HUDEP-2 (cell line): ENCODE results near the gene HPSE2.
"Not testable (repeated sequence)": the region's sequence is repeated elsewhere in the genome, so short reads cannot be mapped to it uniquely, and the experiment has no call there.

Source experiments
- DNase-seq, 76 experiments: peaks; one replicate each; lab custom pipeline; 2025; ENCODE audit not compliant: unreplicated experiment in 76 of 76; lab: John Stamatoyannopoulos, UW

HPSE2 gene

DNA sequence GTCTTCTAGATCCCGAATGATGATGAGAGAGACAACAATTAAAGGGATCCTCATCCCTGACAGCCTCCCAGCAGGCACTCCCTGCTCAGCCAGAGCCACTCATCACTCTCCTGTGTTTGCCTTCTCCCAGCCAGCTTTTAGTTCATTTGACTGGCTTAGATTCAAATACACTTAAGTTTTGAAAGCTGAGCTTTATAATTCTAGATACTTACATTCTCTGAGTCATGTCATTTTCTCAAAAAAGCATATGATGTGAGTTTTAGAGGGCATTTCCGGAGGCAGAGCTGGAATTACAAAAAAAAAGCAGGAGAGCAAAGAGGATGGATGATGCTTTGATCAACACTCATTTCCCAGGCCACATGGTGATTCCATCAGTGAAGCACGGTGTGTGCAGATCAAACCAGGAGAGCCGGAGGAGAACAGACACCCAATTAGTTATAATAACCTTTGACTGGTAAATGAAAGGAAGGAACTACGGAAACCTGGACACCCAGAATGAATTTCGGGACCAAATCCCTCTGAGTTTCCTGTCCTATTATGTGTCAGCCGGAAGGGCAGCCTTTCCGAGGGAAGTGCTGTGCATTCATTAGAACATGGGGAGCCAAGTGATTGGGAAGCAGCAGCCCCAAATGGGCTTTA, 707.4 kb downstream of the HPSE2 start:
- DNase-seq = no peak

DNA sequence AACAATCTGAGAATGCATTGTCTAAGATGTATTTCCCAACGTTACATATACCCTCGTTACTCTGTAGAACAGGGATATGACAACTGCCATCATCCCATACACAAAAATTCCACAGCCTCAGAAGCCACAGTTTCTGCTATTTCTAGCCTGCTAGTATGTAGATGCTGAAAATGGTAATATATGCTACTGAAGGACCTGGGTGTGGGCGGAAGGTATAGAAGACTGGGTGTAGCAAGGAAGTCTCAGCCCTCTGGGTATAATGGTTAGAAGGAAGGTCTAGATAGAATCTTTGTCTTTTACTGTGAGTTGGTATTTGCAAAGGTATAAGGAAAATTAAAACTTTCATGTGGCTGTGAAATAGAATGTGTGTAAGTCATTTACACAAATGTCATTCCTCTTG, 709.7 kb downstream of the HPSE2 start:
- DNase-seq = no peak

DNA sequence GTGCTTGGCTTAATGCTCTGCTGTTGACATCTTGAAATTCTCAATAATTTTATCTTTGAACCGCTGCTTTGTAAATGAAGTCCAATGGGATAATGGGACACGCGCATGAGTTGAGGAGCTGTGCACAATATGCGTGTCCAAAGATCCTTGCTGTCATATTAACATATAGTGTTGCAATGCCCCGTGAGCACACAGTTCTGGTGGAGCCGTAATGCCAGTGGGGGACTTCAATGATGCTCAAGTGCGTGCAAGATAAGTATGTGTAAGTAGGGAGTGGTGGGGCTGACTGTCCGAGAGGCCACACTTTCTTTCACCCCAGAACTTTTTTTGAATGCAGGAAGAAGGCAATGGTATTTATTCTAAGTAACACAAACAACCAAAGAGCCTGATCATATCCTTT, 711.5 kb downstream of the HPSE2 start:
- DNase-seq = no peak

DNA sequence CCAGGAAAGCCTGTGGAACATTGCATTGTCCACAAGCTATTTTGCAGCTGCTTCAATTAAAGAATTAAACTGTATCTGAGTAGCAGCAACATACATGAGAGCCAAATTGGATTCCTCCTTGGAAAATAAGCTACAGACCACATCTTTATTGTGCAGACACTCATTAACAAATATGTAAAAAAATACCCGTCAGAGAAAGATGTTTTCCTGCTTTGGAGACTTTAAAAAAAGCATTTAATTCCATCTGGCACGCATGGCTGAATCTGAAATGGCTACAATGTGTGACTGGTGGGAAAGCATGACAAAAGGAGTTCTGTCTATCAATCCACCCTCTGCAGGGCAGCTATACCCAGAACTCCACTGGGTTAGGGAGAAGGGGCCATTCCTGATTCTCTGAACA, 715.8 kb downstream of the HPSE2 start:
- no peak for DNase-seq

DNA sequence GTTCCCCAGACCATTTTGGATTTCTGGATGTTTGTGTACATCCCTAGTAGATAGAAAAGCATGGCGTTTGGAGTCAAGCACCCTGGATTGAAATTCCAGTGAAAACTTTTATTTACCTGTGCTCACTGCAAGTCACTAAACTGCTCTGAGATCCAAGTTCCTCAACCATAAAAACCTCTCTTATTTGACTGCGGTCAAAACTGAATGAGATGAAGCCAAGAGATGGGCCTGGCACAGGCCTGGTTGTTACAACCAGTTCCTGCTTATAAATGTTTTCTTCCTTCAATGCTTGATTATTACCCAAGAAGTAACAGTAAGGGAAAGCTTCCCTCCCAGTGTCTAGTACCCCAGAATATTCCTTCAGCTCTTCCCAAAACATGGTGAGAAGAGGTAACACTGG, 718.0 kb downstream of the HPSE2 start:
- DNase-seq = no peak

DNA sequence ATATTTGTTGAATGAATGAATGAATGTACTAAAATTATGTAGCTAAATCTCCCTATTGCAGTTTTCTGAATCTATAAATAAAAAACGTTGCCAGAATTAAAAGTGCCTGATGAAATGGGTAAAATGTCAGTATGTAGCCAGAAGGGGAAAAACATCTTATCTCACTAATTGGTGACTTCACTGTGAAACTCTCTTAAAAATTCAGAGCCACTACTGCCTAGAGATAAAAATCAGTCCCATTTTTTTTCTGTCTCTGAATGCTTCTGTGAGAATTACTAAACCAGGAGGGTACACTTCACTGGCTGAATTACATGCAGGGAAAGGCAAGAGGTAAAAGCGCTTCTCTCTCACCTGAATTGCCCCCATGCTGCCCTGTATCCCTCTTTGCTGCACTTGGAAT, 719.3 kb downstream of the HPSE2 start:
- DNase-seq = no peak

DNA sequence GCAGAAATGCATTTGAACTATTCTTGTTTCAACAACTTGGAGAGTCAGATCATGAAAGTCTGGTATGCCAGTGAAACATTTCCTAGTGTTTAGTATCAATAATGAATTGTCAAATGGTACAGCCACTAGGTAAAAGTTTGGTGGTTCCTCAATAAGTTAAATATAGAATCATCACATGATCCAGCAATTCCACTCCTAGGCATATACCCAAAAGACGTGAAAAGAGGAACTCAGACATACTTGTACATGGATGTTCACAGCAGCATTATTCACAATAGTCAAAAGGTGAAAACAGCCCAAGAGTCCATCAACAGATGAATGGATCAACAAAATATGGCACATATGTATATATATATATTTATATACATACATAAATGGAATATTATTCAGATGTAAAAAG, 721.9 kb downstream of the HPSE2 start:
- no peak for DNase-seq

DNA sequence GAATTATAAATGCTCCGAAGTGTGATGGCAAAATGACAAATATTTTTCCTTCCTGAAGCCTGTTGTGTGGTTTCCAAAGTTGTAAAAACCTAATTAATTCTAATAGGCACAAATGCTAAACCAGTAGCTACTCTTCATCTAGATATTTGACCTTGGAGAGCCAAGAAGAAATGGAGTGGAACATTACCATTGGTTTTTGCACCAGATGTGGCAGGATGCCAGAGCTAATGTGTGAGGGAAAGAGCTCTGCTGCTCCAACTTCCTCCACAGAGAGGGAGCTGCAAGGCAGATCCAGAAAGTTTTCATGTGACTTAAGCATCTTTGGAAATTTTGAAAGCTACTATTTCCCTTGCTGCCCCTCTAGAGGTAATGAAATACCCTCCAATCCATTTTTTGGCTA, 723.8 kb downstream of the HPSE2 start:
- peak in 1 of 76 experiments; percentile 1 for DNase-seq

DNA sequence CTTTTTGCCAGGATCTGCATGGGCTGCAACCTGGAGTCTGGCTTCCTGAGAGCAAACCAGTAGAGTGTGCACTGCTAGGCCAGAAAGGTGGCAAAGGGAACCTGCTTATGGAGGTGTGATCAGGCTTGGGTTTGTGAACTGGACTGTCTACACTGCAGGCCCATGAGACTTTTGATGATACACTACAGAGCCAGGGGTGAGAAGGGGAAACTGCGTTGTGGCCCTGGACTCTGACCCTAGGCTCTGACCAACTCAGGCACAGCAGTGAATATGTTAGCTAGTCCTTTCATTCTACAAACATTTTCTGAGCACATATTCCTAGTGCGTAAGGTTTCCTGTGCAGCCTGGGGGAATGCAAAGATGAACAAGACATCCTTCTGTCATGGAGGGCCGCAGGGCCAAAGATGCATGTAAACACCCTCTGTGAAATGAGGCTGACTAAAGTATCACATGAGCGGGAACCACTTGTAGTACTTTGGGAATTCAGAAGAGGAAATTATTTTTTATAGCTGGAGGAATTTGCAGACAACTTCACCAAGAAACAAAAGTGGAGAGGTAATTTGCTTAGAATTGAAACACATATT, 725.1 kb downstream of the HPSE2 start:
- DNase-seq = no peak

DNA sequence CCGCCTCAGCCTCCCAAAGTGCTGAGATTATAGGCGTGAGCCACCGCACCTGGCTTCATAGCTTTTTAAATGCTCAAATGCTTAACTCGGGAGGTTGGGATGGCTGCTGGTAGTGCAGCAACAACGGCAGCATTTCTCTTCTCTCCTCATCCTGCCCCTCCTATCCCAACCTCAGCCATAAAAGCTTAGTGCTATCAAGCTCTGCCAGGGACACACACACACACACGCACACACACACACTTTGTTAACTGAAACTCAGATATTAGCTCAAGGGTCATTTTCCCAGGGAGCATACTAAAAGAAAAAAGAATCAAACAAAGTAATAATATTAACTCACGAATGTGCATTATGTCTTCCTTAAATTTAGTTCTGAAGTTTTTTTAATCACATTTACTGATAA, 725.9 kb downstream of the HPSE2 start:
- no peak for DNase-seq

DNA sequence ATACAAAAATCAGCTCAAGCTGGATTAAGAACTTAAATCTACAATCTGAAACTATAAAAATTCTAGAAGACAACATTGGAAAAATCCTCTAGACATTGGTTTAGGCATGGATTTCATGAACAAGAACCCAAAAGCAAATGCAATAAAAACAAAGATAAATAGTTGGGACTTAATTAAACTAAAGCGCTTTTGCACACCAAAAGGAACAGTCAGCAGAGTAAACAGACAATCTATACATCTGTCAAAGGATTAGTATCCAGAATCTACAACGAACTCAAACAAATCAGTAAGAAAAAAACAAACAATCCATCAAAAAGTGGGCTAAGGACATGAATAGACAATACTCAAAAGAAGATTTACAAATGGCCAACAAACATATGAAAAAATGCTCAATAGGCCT, 733.1 kb downstream of the HPSE2 start:
- not testable (repeated sequence) for DNase-seq

DNA sequence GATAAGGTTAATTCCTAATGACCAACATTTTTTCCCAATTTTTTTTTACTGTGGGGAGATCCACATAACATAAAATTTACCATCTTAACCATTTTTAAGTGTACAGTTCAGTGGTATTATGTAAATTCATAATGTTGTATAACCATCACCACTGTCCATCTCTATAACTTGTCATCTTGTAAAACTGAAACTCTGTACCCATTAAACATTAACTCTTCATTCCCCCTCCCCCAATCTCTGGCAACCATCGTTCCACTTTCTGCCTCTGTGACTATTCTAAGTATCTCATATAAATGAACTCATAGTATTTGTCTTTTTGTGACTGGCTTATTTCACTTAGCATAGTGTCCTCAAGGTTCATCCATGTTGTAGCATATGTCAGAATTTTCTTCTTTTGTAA, 742.9 kb downstream of the HPSE2 start:
- no peak for DNase-seq

DNA sequence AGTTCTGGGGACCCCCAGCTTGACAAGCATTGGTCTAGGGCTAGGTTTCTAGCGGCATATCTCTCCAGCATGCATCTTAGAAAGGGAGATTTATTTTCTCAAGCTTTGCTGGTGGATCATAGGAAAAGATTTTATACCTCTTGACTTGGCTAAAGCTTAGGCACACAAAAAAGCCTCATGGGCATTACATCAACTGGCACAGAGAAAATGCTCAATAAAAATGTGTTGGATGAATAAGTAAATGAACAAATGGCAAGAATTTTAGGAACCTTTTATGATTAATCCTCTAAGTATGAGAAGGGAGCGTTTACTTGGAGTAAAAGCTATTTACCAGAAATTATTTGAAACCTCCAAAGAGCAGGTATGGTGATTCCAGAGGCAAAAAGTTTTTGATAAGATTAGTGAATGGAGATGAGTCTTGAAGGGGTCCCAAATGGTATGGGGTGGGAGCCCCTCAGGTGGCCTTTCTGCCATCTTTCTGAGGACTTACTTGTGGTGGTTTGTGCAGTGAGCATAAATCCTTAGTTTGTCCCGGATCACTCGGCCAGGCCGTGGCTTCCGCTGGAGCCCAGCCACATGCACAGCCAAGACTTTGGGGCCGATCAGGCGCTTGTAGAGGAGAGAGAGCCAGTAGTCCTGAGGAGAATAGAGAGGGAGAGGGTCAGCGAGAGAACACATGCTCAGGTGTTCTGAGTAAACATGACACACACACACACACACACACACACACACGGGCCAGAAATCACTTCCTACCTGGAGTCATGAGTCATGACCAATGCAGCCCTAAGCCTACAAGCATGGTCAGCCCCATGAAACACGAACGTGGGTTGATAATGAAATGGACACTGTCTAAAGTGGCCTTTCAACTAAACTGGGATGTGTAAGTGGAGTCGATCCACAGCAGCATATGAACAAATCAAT, 745.8 kb downstream of the HPSE2 start:
- DNase-seq = no peak

DNA sequence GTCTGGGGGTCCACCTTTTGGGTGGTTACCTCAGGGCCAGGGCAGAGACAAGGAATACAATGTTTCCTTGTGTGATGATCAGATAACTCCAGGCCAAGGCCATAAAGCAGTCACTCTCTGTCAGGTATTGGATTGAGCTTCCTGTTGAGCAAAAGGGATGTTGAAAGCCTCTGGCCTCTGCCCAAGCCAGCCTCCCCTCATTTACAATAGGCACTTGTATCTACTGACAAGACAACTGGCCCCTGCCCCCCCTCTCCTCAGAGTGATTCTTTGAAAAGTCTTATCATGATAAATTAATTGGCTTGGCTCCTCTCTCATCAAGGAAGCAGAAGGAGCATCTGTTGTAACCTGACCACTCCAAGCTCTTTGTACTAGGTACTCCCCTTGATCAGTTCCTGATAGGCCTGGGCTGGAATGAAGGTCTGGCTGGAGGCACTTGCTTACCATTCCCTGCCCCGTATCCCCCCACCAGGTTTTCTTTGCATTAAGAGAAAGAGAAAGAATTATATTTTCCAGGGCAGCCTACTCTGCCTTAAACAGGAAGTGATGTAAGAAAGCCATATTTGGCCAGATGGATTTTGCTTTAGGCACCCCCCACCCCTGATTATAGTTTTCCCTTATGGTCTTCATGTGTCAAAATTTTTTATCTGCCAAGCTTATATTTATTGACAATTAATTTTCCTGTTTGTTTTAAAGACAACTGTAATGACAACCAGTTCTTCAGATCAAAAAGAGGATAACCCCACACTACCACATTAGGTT, 746.8 kb downstream of the HPSE2 start:
- DNase-seq = no peak

DNA sequence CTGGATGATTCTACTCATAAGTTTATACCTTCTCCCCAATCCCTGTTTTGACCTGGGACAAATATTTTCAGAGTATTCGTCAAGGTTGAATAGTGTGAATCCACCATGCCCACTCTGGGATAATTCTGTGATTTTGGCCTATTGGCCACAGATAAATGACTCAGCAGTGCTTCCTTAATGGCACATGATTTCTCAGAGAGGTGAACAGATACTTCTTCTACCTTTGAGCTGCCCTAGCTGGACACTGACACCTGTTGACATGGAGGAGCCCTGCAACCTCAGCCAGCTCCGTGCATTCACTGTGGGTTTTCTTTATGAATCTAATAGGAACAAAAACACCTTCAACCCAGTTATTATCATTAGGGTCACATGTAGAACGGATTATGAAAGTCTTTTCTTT, 748.0 kb downstream of the HPSE2 start:
- no peak for DNase-seq

DNA sequence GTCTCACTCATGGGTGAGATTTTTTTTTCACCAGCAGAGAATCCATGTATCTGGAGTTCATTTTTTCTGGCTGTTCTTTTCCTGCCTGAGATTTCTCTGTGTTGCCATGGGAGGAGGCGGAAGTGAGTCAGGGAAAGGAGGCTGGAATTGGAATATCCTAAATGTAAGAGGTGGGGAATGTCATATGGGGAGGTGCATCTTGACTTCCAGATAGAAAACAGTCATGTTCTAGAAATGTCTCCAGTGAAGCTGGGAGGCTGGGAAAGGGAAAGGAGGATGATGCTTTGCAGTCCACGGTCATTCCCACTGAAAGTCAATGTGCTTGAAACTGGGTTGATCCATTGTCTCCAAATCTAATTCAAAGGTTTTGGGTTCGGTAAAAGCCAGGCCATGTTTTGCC, 749.2 kb downstream of the HPSE2 start:
- no peak for DNase-seq

DNA sequence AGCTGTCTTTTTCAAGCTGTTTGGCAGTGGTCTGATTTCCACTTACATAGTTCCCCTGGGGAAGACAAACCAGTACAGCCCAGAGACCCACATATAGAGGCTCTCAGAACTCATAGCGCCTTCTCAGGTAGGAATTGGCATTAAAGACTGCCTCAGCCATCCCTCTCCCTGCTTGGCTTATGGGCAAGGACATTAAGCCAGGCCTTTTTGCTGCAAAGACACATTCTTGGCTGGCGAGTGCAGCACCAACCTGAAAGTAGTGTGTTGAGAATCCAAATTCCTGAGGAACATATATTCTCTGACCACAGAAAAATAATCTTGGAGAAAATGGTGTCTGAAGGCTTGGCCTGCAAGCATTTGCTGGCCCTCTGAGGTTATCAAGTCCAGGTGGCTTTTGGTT, 749.7 kb downstream of the HPSE2 start:
- DNase-seq = no peak

DNA sequence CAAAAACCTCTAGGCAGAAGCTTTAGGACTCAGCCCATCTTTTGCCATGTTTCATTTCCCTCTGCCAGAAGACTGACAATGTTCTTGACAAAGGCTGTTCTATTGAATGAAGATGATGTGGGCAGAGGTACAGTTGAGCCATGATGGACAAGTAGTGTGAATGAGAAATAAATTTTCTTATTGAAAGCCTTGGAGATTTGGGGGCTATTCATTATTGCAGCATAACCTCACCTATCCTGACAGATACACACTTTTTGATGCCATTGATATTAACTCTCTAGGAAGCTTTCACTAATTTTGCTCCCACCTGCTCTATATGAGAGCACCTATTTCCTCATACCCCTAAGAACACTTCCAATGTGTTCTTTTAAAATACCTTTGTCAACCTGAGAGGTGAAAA, 752.0 kb downstream of the HPSE2 start:
- DNase-seq = no peak

DNA sequence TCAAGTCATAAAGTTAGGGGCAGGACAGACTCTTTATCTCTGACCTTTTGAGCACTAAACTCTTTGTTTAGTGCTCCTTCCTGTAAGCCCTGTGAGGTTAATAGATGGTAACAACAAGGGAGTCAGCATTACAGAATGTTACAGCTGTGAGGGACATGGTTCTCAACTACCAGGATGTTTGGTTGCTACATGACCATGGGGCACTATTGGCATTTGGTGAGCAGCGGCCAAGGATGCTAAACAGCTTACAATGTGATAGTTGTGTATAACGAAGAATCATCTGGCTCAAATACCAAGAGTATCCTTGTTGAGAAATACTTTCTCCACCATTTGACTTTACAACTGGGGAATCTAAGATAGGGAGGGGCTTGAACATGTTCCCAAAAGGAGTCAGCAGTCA, 753.6 kb downstream of the HPSE2 start:
- no peak for DNase-seq

DNA sequence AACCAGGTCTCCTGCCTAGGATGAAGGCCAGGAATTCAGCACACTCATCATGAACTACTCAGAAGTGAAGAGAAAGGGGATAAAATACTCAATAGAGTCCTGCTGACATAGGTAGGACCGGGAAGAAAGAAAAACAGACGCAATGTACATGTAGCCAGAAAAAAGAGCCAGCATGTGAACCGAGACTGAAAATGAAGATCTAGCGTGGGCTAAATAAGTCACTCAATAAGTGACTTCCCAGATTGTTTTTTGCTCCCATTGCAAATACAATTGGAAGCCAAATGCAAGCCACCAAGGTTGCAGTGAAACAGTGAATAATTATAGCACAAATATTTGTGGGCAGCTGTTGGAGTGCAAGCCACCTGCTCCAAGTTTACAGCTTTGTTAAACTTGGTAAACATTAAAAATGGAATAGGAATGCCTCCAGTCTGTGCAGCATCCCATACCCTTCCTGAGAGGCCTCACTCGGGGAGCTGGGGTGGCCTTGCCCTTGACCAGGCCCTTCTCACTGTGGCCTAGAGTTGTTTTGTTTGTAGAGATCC, 754.2 kb downstream of the HPSE2 start:
- DNase-seq = no peak
